Tongue (tissue), 3 donors: ENCODE data around the gene PXN. TPM values are rescaled to one million over a fixed set of nuclear protein-coding genes. Genes with fewer than 3 reads are reported as not detected.

Experiments
- DNase-seq: peaks from one replicate; pipeline ENCODE4 v3.0.0-alpha.2; 2015
- small RNA-seq: library from RNA; depleted of rRNA; stranded (forward); fragments of <200 nt; gene quantifications from one replicate; pipeline ENCODE3, GENCODE V24; 2014; ENCODE audit warnings: low replicate concordance
- total RNA-seq: library from RNA; depleted of rRNA; stranded (reverse); fragments of >200 nt; gene quantifications from one replicate; pipeline ENCODE4 v1.2.3, GENCODE V29; 2014

The PXN gene
- total RNA-seq, 1 donor from 2014 or later: 59.2 TPM

DNA sequence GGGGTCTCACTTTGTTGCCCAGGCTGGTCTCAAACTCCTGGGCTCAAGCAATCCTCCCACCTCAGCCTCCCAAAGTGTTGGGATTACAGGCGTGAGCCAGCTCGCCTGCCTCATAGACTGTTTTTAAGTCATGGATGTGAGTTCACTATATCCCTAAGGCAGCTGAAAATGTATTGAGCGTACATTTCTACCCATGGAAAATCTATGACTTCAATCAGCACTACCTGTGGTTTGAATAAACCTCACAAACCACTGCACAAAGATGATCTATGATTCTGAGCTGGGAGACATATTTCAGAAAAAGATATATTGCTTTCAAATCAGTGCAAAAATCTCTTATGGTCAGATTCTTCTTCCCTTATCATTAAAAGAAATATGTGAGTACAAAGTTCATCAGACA is 93.5 kb downstream of the PXN start:
- no peak for DNase-seq

DNA sequence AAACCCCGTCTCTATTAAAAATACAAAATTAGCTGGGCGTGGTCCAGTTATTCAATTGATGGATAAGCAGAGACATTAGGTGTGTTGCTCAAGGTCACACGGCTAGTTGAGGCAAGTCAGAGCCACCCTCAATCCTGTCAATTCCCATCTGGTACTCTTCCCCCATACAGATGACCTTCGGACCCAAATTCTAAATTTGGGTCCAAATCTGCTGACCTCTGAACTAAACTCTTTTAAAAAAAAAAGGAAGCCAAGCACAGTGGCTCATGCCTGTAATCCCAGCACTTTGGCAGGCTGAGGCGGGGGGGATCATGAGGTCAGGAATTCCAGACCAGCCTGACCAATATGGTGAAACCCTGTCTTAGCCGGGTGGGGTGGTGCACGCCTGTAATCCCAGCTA is 94.9 kb downstream of the PXN start:
- DNase-seq: no peak

DNA sequence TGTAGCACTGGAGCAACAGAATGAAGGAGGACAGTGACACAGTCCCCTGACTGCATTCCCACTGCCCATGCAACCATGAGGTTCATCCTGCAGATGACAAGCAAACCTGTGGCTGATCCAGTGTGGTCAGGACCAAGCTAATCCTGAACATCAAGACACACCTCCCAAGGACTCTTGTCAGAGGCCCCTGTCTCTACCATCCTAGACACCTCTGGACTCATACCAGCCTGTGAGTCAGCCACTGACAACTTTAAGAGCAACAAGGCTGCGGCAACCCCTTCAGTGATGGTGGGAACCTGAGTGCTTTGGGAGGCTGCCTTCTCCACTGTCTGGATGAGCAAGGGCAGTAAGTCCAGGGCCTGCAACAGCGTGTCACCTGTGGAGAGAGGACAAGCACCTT is 95.6 kb downstream of the PXN start:
- DNase-seq: no peak

DNA sequence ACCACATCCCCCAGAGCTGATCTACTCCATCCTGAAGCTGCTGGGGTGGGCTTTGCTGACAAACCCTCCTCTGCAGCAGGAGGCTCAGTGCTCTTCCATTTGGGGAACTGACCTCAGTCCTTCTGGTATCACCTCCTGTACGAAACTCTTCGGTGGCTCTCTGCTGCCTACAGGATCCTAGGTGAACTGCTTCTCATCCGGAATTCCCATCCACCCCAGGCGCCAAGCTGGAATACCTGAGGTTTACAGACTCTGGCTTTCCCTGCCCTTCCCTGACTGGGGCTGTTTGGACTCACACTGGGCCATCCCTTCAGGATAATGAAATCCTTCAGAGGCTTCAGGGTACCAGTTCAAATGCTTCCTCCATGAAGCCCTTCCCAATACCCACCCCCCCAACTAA is 97.2 kb downstream of the PXN start:
- DNase-seq: no peak

DNA sequence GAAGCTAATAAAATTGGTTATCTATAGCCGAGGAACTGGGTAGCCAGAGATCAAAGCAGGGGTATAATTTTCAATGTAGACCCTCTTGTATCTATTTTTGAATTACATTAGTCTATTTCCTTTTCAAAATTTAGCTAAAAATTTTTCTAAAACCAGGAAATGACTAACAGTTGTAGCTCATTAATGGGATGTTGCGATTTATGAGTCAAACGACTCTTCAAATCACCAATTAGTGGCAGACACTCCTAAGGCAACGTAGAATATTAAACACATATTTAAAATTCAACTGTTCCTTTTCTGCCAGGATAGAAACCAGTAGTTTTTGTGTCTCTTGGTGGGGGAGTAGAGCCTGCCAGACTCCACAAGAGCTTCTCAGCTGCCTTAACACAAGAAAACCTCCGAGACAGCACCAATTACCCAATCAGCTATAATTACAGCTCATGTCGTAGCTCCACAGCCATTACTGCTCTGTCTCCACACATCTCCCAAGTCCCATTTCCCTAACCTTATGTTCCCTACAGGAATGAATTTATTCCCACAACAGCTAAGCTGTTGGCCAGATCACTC is 97.9 kb downstream of the PXN start:
- DNase-seq: no peak

DNA sequence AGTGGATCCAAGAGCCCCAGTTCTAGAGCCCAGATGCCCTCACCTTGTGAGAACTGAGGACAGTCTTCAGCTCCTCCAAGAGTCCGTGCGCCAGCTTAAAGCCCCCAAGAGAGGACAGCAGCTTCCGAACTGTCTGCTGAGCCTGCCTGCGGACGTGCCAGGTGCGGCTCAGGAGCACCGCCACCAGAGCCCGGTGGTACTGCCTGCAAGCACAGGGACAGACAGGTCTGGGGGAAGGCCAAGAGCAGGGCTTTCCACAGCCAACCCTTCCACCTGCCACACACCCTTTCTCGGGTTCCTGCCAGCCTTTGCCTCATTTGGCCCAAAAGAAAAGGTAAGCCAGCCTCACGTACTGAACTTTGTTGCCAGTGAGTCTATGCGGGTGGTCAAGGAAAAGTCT is 101.2 kb downstream of the PXN start:
- DNase-seq: no peak

DNA sequence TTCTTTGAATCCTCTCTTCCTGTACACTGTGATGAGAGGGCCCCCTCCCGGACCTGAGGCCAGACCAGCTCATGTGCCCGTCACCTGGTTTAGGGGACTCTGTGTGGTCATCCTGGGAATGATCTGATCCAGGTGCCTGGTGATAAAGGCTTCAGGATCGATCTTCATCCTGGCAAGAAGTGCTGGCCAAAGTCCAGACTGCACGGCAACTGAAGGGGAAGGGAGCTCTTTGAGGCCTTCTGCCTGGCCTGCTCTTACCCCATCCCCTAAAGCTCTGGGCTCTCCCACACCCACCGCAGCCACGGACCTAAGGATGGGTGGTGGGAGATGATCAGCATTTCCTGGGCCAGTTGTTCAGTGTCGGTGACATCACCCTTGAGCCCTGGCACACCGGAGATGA is 102.8 kb downstream of the PXN start:
- no peak for DNase-seq

DNA sequence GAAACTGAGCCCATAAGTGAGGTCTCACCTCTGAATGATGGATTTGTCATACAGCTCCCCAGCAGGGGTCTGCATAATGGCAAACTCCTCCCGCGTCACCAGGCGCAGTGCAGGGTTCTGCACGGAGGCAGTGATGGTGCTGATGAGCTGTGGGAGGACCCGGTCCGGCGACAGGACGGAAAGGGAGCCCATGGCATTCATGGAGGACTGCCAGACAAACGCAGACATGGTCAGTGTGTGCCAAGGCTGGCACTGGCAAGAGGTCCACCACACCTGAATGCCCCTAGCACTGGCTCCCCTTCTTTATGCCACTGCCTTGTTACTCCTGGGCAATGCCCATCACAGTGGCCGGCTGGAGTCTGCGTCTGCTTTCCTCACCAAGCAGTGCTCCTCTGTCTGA is 103.7 kb downstream of the PXN start:
- DNase-seq: no peak

Small RNAs within 50 kb of the gene (small RNA-seq; reads per million reads assigned to genes)
- gene RNU4-1 (233 reads per million, percentile 97 among the genes with 10 or more reads in this experiment), gene RNU4-2 (1,109 reads per million, percentile 99 among the genes with 10 or more reads in this experiment), gene RNU6-1088P (not detected)

Other genes starting within 250 kb of the PXN start
- gene RAB35, start 149.0 kb downstream of the PXN start, total RNA-seq: 18.7 TPM
- gene GCN1, start 71.0 kb downstream of the PXN start, total RNA-seq: 68.3 TPM
- gene RPLP0, start 64.6 kb downstream of the PXN start, total RNA-seq: 3,440 TPM
- under 0.01 TPM for gene RNU4-2, start 26.2 kb upstream of the PXN start, total RNA-seq
- gene RNU4-1, start 27.5 kb upstream of the PXN start, total RNA-seq: under 0.01 TPM
- 5.0 TPM for gene SIRT4, start 36.6 kb upstream of the PXN start, total RNA-seq
- gene PLA2G1B, start 62.0 kb upstream of the PXN start, total RNA-seq: not detected
- gene MSI1, start 103.4 kb upstream of the PXN start, total RNA-seq: 0.31 TPM
- gene COX6A1, start 172.4 kb upstream of the PXN start, total RNA-seq: 183 TPM
- gene TRIAP1, start 180.7 kb upstream of the PXN start, total RNA-seq: 12.0 TPM
- gene GATC, start 180.7 kb upstream of the PXN start, total RNA-seq: 18.5 TPM
- gene SRSF9, start 204.0 kb upstream of the PXN start, total RNA-seq: 92.3 TPM
- 158 TPM for gene DYNLL1, start 230.4 kb upstream of the PXN start, total RNA-seq